OCI-M1 (cell line): ENCODE results near the gene TMEM131.

ENCODE experiments used
- DNase-seq: peaks from one replicate; lab custom pipeline; 2025; lab: John Stamatoyannopoulos, UW

TMEM131 gene

GRCh38 chr2:97992836-97993825 is 2.6 kb downstream of the TMEM131 start:
- no peak for DNase-seq

GRCh38 chr2:97991081-97991856 is 4.5 kb downstream of the TMEM131 start:
- DNase-seq, result no peak

GRCh38 chr2:97988722-97989121 is 7.0 kb downstream of the TMEM131 start:
- no peak for DNase-seq

GRCh38 chr2:97985998-97986397 is 9.8 kb downstream of the TMEM131 start:
- no peak for DNase-seq

- DNase-seq, result no peak
Measured at GRCh38 chr2:97983698-97984097, 12.1 kb downstream of the TMEM131 start.

GRCh38 chr2:97983134-97983533 is 12.6 kb downstream of the TMEM131 start:
- no peak for DNase-seq

- no peak for DNase-seq
Measured at GRCh38 chr2:97982621-97983020, 13.1 kb downstream of the TMEM131 start.

- DNase-seq, result no peak
Measured at GRCh38 chr2:97981961-97982360, 13.8 kb downstream of the TMEM131 start.

- peak; percentile 48 for DNase-seq
Measured at GRCh38 chr2:97979904-97980303, 15.8 kb downstream of the TMEM131 start.

- no peak for DNase-seq
Measured at GRCh38 chr2:97974471-97974870, 21.3 kb downstream of the TMEM131 start.

GRCh38 chr2:97970293-97971060 is 25.3 kb downstream of the TMEM131 start:
- DNase-seq, result no peak

- peak; percentile 64 for DNase-seq
Measured at GRCh38 chr2:97969081-97970067, 26.4 kb downstream of the TMEM131 start.

- DNase-seq, result no peak
Measured at GRCh38 chr2:97967931-97968627, 27.7 kb downstream of the TMEM131 start.

- DNase-seq, result no peak
Measured at GRCh38 chr2:97967216-97967592, 28.5 kb downstream of the TMEM131 start.

GRCh38 chr2:97966545-97967215 is 29.1 kb downstream of the TMEM131 start:
- DNase-seq, result no peak

GRCh38 chr2:97965116-97965515 is 30.6 kb downstream of the TMEM131 start:
- DNase-seq, result no peak

- DNase-seq, result no peak
Measured at GRCh38 chr2:97963880-97964279, 31.9 kb downstream of the TMEM131 start.

- no peak for DNase-seq
Measured at GRCh38 chr2:97963079-97963406, 32.7 kb downstream of the TMEM131 start.

GRCh38 chr2:97961534-97961933 is 34.2 kb downstream of the TMEM131 start:
- DNase-seq, result no peak

GRCh38 chr2:97958184-97958583 is 37.6 kb downstream of the TMEM131 start:
- DNase-seq, result no peak
